A549 treated with AZD2906 at 1 μM for 4 hours (cell line): ENCODE measurements around the gene GMNN. TPM values are rescaled to one million over a fixed set of nuclear protein-coding genes. Genes with fewer than 3 reads are reported as not detected.

ENCODE experiments used
- total RNA-seq: library from RNA; stranded (reverse); fragments of 200-300 nt; extraction: Qiagen RNA extraction; gene quantifications from 5 replicates; pipeline ENCODE4 v1.2.3, GENCODE V29; 2022

GMNN gene
- 56.8 to 65.6 TPM (median 58.7 TPM) in 5 replicates for total RNA-seq

GRCh38 chr6:24774696-24775519, at the start of gene GMNN:
Gene GMNN, plus strand, starts transcription at chr6:24774937. Its CDS starts 2,310 bp downstream, at chr6:24777247.

GRCh38 chr6:24798740-24799540, 24.2 kb downstream of the GMNN start, which contains the start of gene ARMH2:
Gene ARMH2, minus strand, starts transcription at chr6:24798917. Its CDS starts 60 bp downstream, at chr6:24798857.

Other genes starting within 250 kb of the GMNN start
- gene KIAA0319, start 128.7 kb upstream of the GMNN start, total RNA-seq = 1.8 to 2.0 TPM (median 2.0 TPM) in 5 replicates
- 26.0 to 31.1 TPM (median 27.1 TPM) in 5 replicates for gene TDP2, start 108.0 kb upstream of the GMNN start, total RNA-seq
- gene ACOT13, start 107.9 kb upstream of the GMNN start, total RNA-seq = 11.4 to 26.5 TPM (median 26.0 TPM) in 5 replicates
- gene C6orf62, start 55.8 kb upstream of the GMNN start, total RNA-seq = 46.9 to 63.4 TPM (median 49.4 TPM) in 5 replicates
- not detected in 5 replicates for gene ARMH2, start 24.0 kb downstream of the GMNN start, total RNA-seq
- gene RIPOR2, start 161.0 kb downstream of the GMNN start, total RNA-seq = 0.58 to 0.81 TPM (median 0.78 TPM) in 5 replicates